Measurements from ENCODE around the gene ABLIM3.

Gene ABLIM3

DNA sequence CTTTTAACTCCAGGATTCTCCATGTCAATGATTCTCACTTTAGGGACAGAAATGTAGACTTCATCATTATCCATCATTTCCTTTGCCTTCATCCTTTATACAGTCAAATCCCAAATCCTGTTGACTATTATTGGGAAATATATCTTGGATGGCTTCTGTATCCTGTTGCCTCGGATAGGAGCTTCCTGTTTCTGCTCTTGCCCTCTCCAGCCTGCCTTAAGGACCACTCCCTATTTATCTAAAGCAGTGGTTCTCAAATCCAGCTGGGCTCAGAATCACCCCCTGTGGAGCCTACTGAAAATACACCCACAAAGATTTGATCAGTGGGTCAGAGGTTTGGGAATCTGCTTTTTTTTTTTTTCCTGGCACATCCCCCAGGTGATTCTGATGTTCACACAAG is 138.8 kb downstream of the ABLIM3 start:
- no peak for DNase-seq (ENCODE audit: low read depth in 1 of 2, low spot score in 1 of 2)
- Histone ChIP-seq H3K27me3 (ENCODE audit: insufficient read depth, poor library complexity, severe bottlenecking) (peaks cover 17% of the 10 kb centered on the region), H3K27ac (replicated peaks) (no peak overlapping the region), H3K4me3 (replicated peaks; ENCODE audit: insufficient read depth, low read length) (no peak overlapping the region)
- TF ChIP-seq SPI1 (IDR thresholded peaks at IDR 0.05; ENCODE audit: borderline replicate concordance, low read depth) (no peak), GABPA (IDR thresholded peaks at IDR 0.05; ENCODE audit: low read depth) (no peak), POLR2AphosphoS5 (IDR thresholded peaks at IDR 0.05; ENCODE audit: low read depth) (no peak)
- TF ChIP-seq, protein P1, sequence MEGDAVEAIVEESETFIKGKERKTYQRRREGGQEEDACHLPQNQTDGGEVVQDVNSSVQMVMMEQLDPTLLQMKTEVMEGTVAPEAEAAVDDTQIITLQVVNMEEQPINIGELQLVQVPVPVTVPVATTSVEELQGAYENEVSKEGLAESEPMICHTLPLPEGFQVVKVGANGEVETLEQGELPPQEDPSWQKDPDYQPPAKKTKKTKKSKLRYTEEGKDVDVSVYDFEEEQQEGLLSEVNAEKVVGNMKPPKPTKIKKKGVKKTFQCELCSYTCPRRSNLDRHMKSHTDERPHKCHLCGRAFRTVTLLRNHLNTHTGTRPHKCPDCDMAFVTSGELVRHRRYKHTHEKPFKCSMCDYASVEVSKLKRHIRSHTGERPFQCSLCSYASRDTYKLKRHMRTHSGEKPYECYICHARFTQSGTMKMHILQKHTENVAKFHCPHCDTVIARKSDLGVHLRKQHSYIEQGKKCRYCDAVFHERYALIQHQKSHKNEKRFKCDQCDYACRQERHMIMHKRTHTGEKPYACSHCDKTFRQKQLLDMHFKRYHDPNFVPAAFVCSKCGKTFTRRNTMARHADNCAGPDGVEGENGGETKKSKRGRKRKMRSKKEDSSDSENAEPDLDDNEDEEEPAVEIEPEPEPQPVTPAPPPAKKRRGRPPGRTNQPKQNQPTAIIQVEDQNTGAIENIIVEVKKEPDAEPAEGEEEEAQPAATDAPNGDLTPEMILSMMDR (IDR thresholded peaks at IDR 0.05; ENCODE audit: insufficient read depth, low read length), result no peak
- TF ChIP-seq, protein P2, sequence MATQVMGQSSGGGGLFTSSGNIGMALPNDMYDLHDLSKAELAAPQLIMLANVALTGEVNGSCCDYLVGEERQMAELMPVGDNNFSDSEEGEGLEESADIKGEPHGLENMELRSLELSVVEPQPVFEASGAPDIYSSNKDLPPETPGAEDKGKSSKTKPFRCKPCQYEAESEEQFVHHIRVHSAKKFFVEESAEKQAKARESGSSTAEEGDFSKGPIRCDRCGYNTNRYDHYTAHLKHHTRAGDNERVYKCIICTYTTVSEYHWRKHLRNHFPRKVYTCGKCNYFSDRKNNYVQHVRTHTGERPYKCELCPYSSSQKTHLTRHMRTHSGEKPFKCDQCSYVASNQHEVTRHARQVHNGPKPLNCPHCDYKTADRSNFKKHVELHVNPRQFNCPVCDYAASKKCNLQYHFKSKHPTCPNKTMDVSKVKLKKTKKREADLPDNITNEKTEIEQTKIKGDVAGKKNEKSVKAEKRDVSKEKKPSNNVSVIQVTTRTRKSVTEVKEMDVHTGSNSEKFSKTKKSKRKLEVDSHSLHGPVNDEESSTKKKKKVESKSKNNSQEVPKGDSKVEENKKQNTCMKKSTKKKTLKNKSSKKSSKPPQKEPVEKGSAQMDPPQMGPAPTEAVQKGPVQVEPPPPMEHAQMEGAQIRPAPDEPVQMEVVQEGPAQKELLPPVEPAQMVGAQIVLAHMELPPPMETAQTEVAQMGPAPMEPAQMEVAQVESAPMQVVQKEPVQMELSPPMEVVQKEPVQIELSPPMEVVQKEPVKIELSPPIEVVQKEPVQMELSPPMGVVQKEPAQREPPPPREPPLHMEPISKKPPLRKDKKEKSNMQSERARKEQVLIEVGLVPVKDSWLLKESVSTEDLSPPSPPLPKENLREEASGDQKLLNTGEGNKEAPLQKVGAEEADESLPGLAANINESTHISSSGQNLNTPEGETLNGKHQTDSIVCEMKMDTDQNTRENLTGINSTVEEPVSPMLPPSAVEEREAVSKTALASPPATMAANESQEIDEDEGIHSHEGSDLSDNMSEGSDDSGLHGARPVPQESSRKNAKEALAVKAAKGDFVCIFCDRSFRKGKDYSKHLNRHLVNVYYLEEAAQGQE (IDR thresholded peaks at IDR 0.05; ENCODE audit: insufficient replicate concordance, low read depth), result no peak

DNA sequence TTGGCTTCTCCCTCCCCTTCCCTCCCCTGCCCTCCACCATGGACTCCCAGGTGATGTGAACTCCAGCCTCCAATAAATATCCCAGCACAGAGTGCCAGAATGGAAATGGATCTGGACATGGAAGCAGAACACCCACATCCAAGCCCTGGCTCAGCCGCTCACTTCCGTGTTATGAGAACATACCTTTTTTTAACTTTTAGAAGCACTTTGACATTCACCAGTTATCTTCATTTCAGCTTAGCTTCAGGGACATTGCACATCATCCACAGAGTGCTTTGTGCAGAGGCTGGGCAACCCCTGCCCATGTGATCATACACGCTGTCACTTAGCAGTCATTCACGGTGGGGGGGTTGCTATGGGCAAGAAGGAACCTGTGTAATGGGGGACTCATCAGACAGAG is 139.5 kb downstream of the ABLIM3 start:
- H3K27me3 ChIP-seq (ENCODE audit: insufficient read depth, poor library complexity, severe bottlenecking), result peaks cover 17% of the 10 kb centered on the region
- DNase-seq (ENCODE audit: low read depth in 1 of 2, low spot score in 1 of 2), result no peak
- TF ChIP-seq POLR2AphosphoS5 (IDR thresholded peaks at IDR 0.05; ENCODE audit: low read depth), result no peak
- TF ChIP-seq, protein P2 (IDR thresholded peaks at IDR 0.05; ENCODE audit: insufficient replicate concordance, low read depth), result no peak
- TF ChIP-seq SPI1 (IDR thresholded peaks at IDR 0.05; ENCODE audit: borderline replicate concordance, low read depth), result no peak
- TF ChIP-seq GABPA (IDR thresholded peaks at IDR 0.05; ENCODE audit: low read depth), result no peak
- TF ChIP-seq, protein P1 (IDR thresholded peaks at IDR 0.05; ENCODE audit: insufficient read depth, low read length), result no peak

DNA sequence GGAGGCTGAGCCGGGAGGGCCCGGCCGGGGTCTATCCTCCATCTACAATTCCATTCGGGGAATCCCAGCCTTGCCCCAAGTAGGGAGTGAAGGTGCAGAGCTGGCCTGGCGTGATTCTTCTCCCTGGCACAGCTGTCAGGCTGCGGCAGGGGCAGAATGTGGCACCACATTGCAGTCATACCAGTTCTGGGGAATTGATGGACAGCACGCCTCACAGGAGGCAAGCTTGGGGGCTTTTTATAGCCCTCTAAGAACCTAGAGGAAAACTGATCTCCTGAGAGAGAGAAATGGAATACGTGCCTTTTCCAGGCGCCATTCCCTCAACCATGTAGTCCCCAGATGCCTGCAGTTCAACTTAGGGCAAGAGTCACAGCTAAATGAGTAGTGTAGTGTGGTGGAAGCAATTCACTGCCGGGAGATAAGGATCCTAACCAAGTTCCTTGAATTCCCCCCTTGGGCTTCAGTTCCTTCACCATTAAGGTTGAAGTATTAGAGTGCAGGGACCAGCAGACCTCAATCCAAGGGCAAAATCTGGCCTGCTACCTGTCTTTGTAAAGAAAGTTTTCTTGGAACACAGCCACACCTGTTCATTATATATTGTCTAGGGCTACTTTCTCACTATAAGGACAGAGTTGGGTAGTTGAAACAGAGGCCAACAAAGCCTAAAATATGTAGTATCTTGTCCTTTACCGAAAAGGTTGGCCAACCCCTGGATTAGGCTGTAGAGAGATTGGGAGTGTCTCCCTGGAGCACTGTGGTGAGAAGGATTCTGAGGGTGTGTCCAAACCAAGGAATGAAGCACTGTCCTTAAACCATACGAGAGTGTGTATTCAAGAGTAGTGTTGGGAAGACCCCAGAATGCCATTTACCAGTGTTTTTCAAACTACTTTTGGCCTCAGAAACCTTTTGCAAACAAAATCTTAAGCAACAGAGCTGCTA is 141.0 kb downstream of the ABLIM3 start:
- DNase-seq (ENCODE audit: low read depth in 1 of 2, low spot score in 1 of 2), result no peak
- no peak overlapping the region for H3K27ac ChIP-seq (replicated peaks)
- TF ChIP-seq SPI1 (IDR thresholded peaks at IDR 0.05; ENCODE audit: borderline replicate concordance, low read depth), result no peak
- no peak for TF ChIP-seq POLR2AphosphoS5 (IDR thresholded peaks at IDR 0.05; ENCODE audit: low read depth)
- no peak for TF ChIP-seq GABPA (IDR thresholded peaks at IDR 0.05; ENCODE audit: low read depth)
- TF ChIP-seq, protein P2 (IDR thresholded peaks at IDR 0.05; ENCODE audit: insufficient replicate concordance, low read depth), result no peak
- TF ChIP-seq, protein P1 (IDR thresholded peaks at IDR 0.05; ENCODE audit: insufficient read depth, low read length), result no peak
- H3K4me3 ChIP-seq (replicated peaks; ENCODE audit: insufficient read depth, low read length), result no peak overlapping the region
- H3K27me3 ChIP-seq (ENCODE audit: insufficient read depth, poor library complexity, severe bottlenecking), result peaks cover 16% of the 10 kb centered on the region

More for the DNA sequence above, 139.5 kb downstream of the ABLIM3 start:
- Histone ChIP-seq H3K27ac (replicated peaks) (no peak overlapping the region), H3K4me3 (replicated peaks; ENCODE audit: insufficient read depth, low read length) (no peak overlapping the region)
